HFF-Myc (cell line): Measurements from ENCODE around the gene DHRS9.
A peak's percentile ranks its signal among the peaks of the same experiment; 100 is the strongest.

Source experiments
- DNase-seq: peaks from one replicate; pipeline ENCODE4 v3.0.0-alpha.2; 2011; ENCODE audit warnings: low read depth; ENCODE audit errors: extremely low read depth
- H3K4me3 ChIP-seq: replicated peaks from 2 replicates; pipeline ENCODE4 v1.5.1; 2011; ENCODE audit warnings: low read depth, mild to moderate bottlenecking, control low read depth, low read length
- TF ChIP-seq, protein P1 (sequence below): IDR thresholded peaks from 2 replicates; pipeline ENCODE4 v1.5.1; 2012; ENCODE audit warnings: mild to moderate bottlenecking, low read depth, low read length, control low read depth; ENCODE audit errors: missing control alignments

The DHRS9 gene

DNA sequence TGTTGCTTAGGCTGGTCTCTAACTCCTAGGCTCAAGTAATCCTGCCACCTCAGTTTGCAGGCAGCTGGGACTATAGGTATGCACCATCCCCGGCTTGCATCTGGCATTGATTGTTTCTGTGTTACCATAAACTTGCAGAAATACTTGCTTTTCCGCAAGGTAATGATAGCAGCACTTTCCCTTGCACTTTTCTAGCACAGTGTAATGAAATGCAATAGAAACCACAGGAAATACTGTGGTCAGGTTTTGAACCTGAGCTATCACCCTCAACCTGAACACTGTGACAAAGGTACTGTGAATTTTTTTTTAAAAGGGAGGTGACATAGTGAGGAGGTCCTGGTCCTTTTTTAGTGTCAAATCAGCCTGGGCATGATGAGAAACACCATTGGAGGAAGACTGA, 38.3 kb downstream of the DHRS9 start:
- H3K4me3 ChIP-seq = no peak overlapping the region
- TF ChIP-seq, protein P1, sequence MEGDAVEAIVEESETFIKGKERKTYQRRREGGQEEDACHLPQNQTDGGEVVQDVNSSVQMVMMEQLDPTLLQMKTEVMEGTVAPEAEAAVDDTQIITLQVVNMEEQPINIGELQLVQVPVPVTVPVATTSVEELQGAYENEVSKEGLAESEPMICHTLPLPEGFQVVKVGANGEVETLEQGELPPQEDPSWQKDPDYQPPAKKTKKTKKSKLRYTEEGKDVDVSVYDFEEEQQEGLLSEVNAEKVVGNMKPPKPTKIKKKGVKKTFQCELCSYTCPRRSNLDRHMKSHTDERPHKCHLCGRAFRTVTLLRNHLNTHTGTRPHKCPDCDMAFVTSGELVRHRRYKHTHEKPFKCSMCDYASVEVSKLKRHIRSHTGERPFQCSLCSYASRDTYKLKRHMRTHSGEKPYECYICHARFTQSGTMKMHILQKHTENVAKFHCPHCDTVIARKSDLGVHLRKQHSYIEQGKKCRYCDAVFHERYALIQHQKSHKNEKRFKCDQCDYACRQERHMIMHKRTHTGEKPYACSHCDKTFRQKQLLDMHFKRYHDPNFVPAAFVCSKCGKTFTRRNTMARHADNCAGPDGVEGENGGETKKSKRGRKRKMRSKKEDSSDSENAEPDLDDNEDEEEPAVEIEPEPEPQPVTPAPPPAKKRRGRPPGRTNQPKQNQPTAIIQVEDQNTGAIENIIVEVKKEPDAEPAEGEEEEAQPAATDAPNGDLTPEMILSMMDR = no peak
- no peak for DNase-seq

DNA sequence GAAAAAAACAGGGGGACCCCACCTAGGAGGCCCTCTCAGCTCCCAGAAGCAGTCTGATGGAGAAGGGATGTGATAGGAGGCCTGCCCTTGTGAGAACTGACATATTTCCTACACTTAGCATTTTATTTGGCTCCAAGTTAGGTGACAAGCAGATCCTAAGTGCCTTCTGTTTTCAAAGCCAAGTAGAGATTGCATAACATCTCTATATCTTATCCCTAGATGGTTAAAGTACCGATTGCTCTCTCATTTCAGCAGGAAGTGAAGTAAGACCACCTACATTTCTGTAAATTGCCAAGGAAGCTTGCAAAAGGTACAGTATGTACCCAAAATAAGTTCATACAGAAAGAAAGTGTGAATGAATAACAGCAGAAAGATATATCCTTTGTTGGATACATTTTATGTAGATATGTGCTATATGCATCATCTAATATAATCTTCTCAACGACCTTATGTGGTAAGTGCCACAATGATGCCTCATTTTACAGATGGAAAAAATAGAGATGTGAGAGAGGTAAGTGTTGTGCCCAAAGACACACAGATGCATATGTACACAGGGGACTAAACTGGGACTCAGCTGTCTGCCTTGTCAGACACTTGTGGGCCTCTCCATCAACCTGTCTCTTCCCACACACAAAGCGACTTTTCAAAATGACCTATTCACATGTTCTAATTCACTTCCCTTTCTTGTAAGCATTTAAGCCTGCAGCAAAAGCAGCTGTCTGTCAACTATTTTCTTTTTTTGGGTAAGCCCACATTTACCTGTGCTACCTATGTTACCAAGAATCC, 38.9 kb downstream of the DHRS9 start:
- no peak overlapping the region for H3K4me3 ChIP-seq
- TF ChIP-seq, protein P1 = no peak
- DNase-seq = no peak

DNA sequence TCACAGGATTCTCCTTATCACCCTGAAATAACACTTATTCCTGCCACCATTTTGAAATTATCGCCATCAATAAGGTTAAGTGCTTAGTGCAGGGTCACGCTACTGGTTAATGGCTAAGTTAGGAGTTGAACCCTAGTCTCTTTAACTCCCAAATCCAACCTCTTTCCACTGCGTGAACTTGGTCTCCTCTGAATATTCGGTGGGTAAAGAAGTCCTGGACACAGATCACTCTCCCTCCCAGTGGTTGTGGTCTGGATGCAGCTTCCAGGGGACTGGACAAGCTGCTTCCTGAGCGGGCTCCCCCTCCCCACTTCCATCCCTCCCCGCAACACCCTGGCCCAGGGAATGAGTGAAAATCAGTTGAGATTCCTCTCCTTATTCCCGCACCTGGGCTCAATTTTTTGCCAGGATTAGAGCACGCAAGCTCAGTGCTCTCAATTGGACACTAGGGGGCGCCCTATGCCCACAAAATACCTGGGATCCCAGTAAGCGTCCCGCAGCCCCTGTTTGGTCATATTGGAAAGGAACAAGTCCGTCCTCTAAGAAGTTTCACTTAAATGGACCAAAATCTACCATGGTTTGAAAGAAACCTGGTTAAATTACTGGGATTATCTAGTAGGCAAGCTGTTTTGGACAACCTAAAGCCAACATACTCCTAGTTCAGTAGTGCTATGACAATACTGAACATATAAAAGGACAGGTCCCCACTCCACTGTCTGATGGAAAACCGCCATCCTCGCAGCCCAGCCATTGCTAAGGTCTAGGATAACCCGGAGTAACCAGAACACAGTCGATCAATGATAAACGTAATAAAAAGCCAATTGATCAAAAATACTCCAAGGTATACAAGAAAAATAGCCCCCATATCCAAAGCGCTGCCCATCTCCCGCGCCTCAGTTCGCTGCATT, 40.4 kb downstream of the DHRS9 start:
- TF ChIP-seq, protein P1 = peak; percentile 91
- DNase-seq = peak; percentile 35
- no peak overlapping the region for H3K4me3 ChIP-seq

DNA sequence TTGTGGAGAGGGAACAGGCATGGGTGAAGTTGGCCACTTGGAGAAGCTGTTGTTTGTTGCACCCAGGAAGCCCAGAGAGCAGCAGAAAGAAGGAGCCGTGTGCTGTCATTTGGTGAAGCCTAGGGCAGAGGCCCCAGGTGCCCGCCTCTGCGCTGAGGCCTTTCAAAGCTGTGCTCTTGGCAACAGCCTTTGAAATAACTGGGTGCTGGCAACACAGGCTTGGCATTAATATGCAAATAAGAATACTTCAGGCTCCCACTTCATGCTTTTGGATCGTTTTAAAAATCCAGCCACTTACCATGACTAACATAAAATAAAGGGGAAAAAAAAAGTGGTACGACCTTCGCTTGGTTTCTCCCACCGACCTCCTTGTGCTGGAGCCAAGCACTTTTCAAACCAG, 41.1 kb downstream of the DHRS9 start:
- H3K4me3 ChIP-seq = no peak overlapping the region
- TF ChIP-seq, protein P1 = no peak
- DNase-seq = no peak

DNA sequence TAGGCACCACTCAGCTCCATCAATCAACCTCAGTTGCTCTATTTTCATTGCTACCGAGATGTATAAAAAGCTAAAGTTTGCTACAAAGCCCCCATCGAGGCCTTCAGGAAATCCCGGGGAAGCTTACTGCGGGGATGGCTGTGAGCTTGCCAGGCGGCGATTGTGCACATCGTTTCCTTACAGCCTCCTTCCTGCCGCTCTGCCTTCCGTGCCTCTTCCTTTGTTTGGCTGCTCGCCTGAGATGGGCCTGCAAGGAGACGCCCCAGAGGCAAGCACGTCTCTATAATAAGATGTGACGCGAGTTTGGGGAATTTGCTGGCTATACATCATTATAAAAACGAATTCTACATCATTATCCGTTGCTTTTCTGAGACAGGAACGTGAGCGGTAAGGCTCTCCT, 41.6 kb downstream of the DHRS9 start:
- TF ChIP-seq, protein P1 = no peak
- no peak overlapping the region for H3K4me3 ChIP-seq
- DNase-seq = no peak

DNA sequence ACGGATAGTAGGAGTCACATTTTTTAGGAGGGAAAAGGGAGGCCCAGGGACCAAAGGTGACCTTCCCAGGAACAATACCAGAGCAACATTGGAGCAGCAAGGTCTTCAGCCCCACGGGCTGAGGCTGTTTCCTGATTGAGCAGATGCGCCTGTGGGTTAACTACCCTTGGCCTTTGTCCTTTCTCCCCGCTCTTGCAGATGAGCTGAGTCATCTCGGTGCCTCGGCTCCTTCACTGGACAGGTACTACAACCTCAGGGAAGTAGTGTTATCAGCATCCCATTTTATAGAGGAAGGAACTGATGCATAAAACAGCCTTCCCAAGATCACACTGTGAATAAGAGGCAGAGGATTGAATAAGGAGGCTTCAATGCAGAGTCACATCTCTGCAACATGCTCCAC, 43.5 kb downstream of the DHRS9 start:
- DNase-seq = no peak
- no peak overlapping the region for H3K4me3 ChIP-seq
- TF ChIP-seq, protein P1 = no peak
